ENCODE data around the gene UNC50.

The UNC50 gene

GRCh38 chr2:98637401-98638147 is 29.2 kb downstream of the UNC50 start:
- Histone ChIP-seq H3K27ac (ENCODE audit: low read depth in 2 of 2, low read length in 2 of 2) (peak overlapping the region in 1 of 2 donors; percentile 18), H3K4me1 (ENCODE audit: control insufficient read depth in 2 of 2, insufficient read depth in 2 of 2, low read length in 2 of 2) (no peaks in the 10 kb centered on the region), H3K4me3 (ENCODE audit: low read length in 2 of 2) (no peak overlapping the region), H3K36me3 (ENCODE audit: control insufficient read depth in 2 of 2, insufficient read depth in 2 of 2, low read length in 2 of 2) (peaks cover 43 to 51% of the 10 kb centered on the region in 2 donors), H3K9me3 (ENCODE audit: control insufficient read depth in 2 of 2, low read length in 2 of 2) (no peaks in the 10 kb centered on the region), H3K9ac (ENCODE audit: low read depth in 1 of 2, low read length in 2 of 2) (no peak overlapping the region), H3K27me3 (ENCODE audit: control insufficient read depth in 2 of 2, insufficient read depth in 2 of 2, low read length in 2 of 2) (no peaks in the 10 kb centered on the region)

- H3K4me1 ChIP-seq (ENCODE audit: control insufficient read depth in 2 of 2, insufficient read depth in 2 of 2, low read length in 2 of 2): no peaks in the 10 kb centered on the region
- no peaks in the 10 kb centered on the region for H3K9me3 ChIP-seq (ENCODE audit: control insufficient read depth in 2 of 2, low read length in 2 of 2)
- no peak overlapping the region for H3K9ac ChIP-seq (ENCODE audit: low read depth in 1 of 2, low read length in 2 of 2)
- H3K27ac ChIP-seq (ENCODE audit: low read depth in 2 of 2, low read length in 2 of 2): no peak overlapping the region
- no peak overlapping the region for H3K4me3 ChIP-seq (ENCODE audit: low read length in 2 of 2)
- H3K27me3 ChIP-seq (ENCODE audit: control insufficient read depth in 2 of 2, insufficient read depth in 2 of 2, low read length in 2 of 2): no peaks in the 10 kb centered on the region
- H3K36me3 ChIP-seq (ENCODE audit: control insufficient read depth in 2 of 2, insufficient read depth in 2 of 2, low read length in 2 of 2): peaks cover 19 to 41% of the 10 kb centered on the region in 2 donors
These were observed 35.2 kb downstream of the UNC50 start for GRCh38 chr2:98643496-98644100.

GRCh38 chr2:98647636-98648035 is 39.2 kb downstream of the UNC50 start:
- Histone ChIP-seq H3K9me3 (ENCODE audit: control insufficient read depth in 2 of 2, low read length in 2 of 2) (no peaks in the 10 kb centered on the region), H3K4me1 (ENCODE audit: control insufficient read depth in 2 of 2, insufficient read depth in 2 of 2, low read length in 2 of 2) (peaks cover 0 to 6% of the 10 kb centered on the region in 2 donors), H3K27me3 (ENCODE audit: control insufficient read depth in 2 of 2, insufficient read depth in 2 of 2, low read length in 2 of 2) (no peaks in the 10 kb centered on the region), H3K27ac (ENCODE audit: low read depth in 2 of 2, low read length in 2 of 2) (no peak overlapping the region), H3K9ac (ENCODE audit: low read depth in 1 of 2, low read length in 2 of 2) (no peak overlapping the region), H3K36me3 (ENCODE audit: control insufficient read depth in 2 of 2, insufficient read depth in 2 of 2, low read length in 2 of 2) (peaks cover 10 to 29% of the 10 kb centered on the region in 2 donors), H3K4me3 (ENCODE audit: low read length in 2 of 2) (no peak overlapping the region)

DNA sequence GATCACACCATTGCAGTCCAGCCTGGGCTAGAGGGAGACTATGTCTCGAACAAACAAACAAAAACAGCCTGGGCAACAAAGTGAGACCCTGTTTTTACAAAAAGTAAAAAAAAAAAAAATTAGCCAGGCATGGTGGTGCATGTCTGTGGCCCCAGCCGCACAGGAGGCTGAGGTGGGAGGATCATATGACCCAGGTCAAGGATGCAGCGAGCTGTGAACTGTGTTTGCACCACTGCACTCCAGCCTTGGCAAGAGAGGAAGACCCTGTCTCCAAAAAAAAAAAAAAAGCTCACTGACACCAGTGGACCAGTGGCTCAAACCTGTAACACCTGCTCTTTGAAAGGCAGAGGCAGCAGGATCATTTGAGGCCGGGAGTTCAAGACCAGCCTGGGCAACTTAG is 40.1 kb downstream of the UNC50 start:
- no peak overlapping the region for H3K4me3 ChIP-seq (ENCODE audit: low read length in 2 of 2)
- no peaks in the 10 kb centered on the region for H3K27me3 ChIP-seq (ENCODE audit: control insufficient read depth in 2 of 2, insufficient read depth in 2 of 2, low read length in 2 of 2)
- H3K4me1 ChIP-seq (ENCODE audit: control insufficient read depth in 2 of 2, insufficient read depth in 2 of 2, low read length in 2 of 2): peaks cover 0 to 6% of the 10 kb centered on the region in 2 donors
- peaks cover 8 to 22% of the 10 kb centered on the region in 2 donors for H3K36me3 ChIP-seq (ENCODE audit: control insufficient read depth in 2 of 2, insufficient read depth in 2 of 2, low read length in 2 of 2)
- no peak overlapping the region for H3K27ac ChIP-seq (ENCODE audit: low read depth in 2 of 2, low read length in 2 of 2)
- H3K9me3 ChIP-seq (ENCODE audit: control insufficient read depth in 2 of 2, low read length in 2 of 2): no peaks in the 10 kb centered on the region
- no peak overlapping the region for H3K9ac ChIP-seq (ENCODE audit: low read depth in 1 of 2, low read length in 2 of 2)

DNA sequence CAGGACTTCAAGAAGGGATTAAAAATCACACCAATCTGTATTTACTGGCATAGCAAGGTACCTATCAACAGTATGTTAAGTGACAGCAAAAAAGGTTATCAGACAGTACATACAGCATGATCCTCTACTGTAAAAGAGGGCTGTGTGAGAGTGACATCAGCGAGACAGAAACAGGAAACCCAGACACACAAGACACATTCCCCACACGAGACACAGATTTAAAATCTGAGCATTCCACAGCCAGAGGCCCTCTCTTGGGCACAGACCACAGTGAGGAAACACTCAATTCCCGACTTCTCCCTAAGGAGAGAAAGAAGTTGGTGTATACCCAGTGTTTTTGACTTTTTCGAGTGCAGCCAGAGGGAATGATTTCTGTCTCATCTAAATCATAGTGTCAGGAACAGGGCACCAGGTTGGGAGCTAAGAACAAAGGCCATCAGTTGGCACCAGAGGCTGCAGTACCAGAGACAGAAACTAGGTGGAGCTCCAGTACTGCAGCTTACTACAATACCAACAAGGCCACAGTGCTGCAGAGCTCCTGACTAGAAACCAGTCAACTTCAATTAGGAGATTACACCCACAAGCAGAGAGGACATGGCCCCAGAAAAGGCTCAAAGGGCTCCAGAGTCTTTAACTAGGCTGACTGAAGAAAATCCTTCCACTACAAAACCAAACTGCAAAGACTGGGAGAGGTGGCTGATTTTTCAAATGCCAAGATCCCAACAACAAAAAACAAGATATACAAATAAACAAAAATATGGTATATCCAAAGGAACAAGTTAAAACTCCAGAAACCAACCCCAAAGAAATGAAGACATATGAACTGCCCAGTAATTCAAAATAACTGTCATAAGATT is 41.0 kb downstream of the UNC50 start:
- no peaks in the 10 kb centered on the region for H3K27me3 ChIP-seq (ENCODE audit: control insufficient read depth in 2 of 2, insufficient read depth in 2 of 2, low read length in 2 of 2)
- H3K4me3 ChIP-seq (ENCODE audit: low read length in 2 of 2): no peak overlapping the region
- H3K9me3 ChIP-seq (ENCODE audit: control insufficient read depth in 2 of 2, low read length in 2 of 2): no peaks in the 10 kb centered on the region
- H3K36me3 ChIP-seq (ENCODE audit: control insufficient read depth in 2 of 2, insufficient read depth in 2 of 2, low read length in 2 of 2): peaks cover 8 to 21% of the 10 kb centered on the region in 2 donors
- H3K27ac ChIP-seq (ENCODE audit: low read depth in 2 of 2, low read length in 2 of 2): no peak overlapping the region
- H3K9ac ChIP-seq (ENCODE audit: low read depth in 1 of 2, low read length in 2 of 2): peak overlapping the region in 1 of 2 donors; percentile 40
- H3K4me1 ChIP-seq (ENCODE audit: control insufficient read depth in 2 of 2, insufficient read depth in 2 of 2, low read length in 2 of 2): peaks cover 0 to 6% of the 10 kb centered on the region in 2 donors

- no peaks in the 10 kb centered on the region for H3K9me3 ChIP-seq (ENCODE audit: control insufficient read depth in 2 of 2, low read length in 2 of 2)
- H3K4me3 ChIP-seq (ENCODE audit: low read length in 2 of 2): no peak overlapping the region
- no peak overlapping the region for H3K27ac ChIP-seq (ENCODE audit: low read depth in 2 of 2, low read length in 2 of 2)
- peaks cover 0 to 6% of the 10 kb centered on the region in 2 donors for H3K4me1 ChIP-seq (ENCODE audit: control insufficient read depth in 2 of 2, insufficient read depth in 2 of 2, low read length in 2 of 2)
- H3K36me3 ChIP-seq (ENCODE audit: control insufficient read depth in 2 of 2, insufficient read depth in 2 of 2, low read length in 2 of 2): peaks cover 8 to 18% of the 10 kb centered on the region in 2 donors
- no peaks in the 10 kb centered on the region for H3K27me3 ChIP-seq (ENCODE audit: control insufficient read depth in 2 of 2, insufficient read depth in 2 of 2, low read length in 2 of 2)
- no peak overlapping the region for H3K9ac ChIP-seq (ENCODE audit: low read depth in 1 of 2, low read length in 2 of 2)
These were observed 41.6 kb downstream of the UNC50 start for GRCh38 chr2:98649992-98650375.

DNA sequence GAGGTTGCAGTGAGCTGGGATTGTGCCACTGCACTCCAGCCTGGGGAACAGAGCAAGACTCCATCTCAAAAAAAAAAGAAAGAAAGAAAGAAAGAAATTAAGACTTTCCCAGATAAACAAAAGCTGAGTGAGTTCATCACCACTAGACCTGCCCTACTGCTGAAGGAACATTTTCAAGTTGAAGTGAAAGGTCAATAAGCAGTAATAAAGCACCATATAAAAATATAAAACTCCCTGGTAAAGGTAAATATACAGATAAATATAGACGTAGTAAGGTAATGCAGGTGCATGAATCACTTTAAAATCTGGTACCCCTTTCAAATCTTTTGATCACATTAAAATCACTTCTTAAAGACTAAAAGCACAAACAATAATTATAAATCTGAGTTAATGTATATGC is 42.6 kb downstream of the UNC50 start:
- Histone ChIP-seq H3K4me1 (ENCODE audit: control insufficient read depth in 2 of 2, insufficient read depth in 2 of 2, low read length in 2 of 2) (peaks cover 0 to 6% of the 10 kb centered on the region in 2 donors), H3K4me3 (ENCODE audit: low read length in 2 of 2) (no peak overlapping the region), H3K36me3 (ENCODE audit: control insufficient read depth in 2 of 2, insufficient read depth in 2 of 2, low read length in 2 of 2) (peaks cover 8 to 17% of the 10 kb centered on the region in 2 donors), H3K9ac (ENCODE audit: low read depth in 1 of 2, low read length in 2 of 2) (no peak overlapping the region), H3K9me3 (ENCODE audit: control insufficient read depth in 2 of 2, low read length in 2 of 2) (no peaks in the 10 kb centered on the region), H3K27ac (ENCODE audit: low read depth in 2 of 2, low read length in 2 of 2) (peak overlapping the region in 1 of 2 donors; percentile 23), H3K27me3 (ENCODE audit: control insufficient read depth in 2 of 2, insufficient read depth in 2 of 2, low read length in 2 of 2) (no peaks in the 10 kb centered on the region)

GRCh38 chr2:98654699-98655495 is 46.5 kb downstream of the UNC50 start:
- no peak overlapping the region for H3K4me3 ChIP-seq (ENCODE audit: low read length in 2 of 2)
- peaks cover 0 to 2% of the 10 kb centered on the region in 2 donors for H3K4me1 ChIP-seq (ENCODE audit: control insufficient read depth in 2 of 2, insufficient read depth in 2 of 2, low read length in 2 of 2)
- no peak overlapping the region for H3K27ac ChIP-seq (ENCODE audit: low read depth in 2 of 2, low read length in 2 of 2)
- no peak overlapping the region for H3K9ac ChIP-seq (ENCODE audit: low read depth in 1 of 2, low read length in 2 of 2)
- H3K36me3 ChIP-seq (ENCODE audit: control insufficient read depth in 2 of 2, insufficient read depth in 2 of 2, low read length in 2 of 2): peaks cover 4 to 6% of the 10 kb centered on the region in 2 donors
- H3K9me3 ChIP-seq (ENCODE audit: control insufficient read depth in 2 of 2, low read length in 2 of 2): no peaks in the 10 kb centered on the region
- no peaks in the 10 kb centered on the region for H3K27me3 ChIP-seq (ENCODE audit: control insufficient read depth in 2 of 2, insufficient read depth in 2 of 2, low read length in 2 of 2)

DNA sequence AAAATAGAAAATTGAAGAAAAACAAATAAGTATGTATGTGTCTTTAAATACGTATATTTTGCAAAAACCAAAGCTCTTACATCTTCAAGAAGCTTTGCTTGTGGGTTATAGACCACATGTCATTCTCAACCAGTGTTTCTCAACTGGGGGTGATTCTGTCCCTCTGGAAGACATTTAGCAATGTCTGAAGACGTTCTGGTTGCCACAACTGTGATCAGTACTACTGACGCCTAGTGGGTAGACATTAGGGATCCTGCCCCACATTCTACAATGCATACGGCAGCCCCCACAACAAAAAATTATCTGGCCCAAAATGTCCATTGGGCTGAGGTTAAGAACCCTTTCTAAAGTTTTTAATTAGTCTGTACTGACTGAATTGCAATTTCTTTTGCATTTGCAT is 48.4 kb downstream of the UNC50 start:
- no peak overlapping the region for H3K9ac ChIP-seq (ENCODE audit: low read depth in 1 of 2, low read length in 2 of 2)

More for the DNA sequence above, 48.4 kb downstream of the UNC50 start:
- no peaks in the 10 kb centered on the region for H3K4me1 ChIP-seq (ENCODE audit: control insufficient read depth in 2 of 2, insufficient read depth in 2 of 2, low read length in 2 of 2)
- H3K27me3 ChIP-seq (ENCODE audit: control insufficient read depth in 2 of 2, insufficient read depth in 2 of 2, low read length in 2 of 2): no peaks in the 10 kb centered on the region
- no peaks in the 10 kb centered on the region for H3K9me3 ChIP-seq (ENCODE audit: control insufficient read depth in 2 of 2, low read length in 2 of 2)
- peaks cover 11 to 16% of the 10 kb centered on the region in 2 donors for H3K36me3 ChIP-seq (ENCODE audit: control insufficient read depth in 2 of 2, insufficient read depth in 2 of 2, low read length in 2 of 2)
- no peak overlapping the region for H3K27ac ChIP-seq (ENCODE audit: low read depth in 2 of 2, low read length in 2 of 2)
- H3K4me3 ChIP-seq (ENCODE audit: low read length in 2 of 2): no peak overlapping the region

Data from mucosa of rectum (tissue), 2 donors.